SK-N-MC (cell line): Measurements from ENCODE around the gene MTG2.

ENCODE experiments used
- DNase-seq: peaks from one replicate; pipeline ENCODE4 v3.0.0-alpha.2; 2011; ENCODE audit warnings: low read depth, low spot score
- H3K27ac ChIP-seq: fragments of 200-600 bp; sonication (generic); 2 replicates; pipeline ENCODE4 v1.5.1; 2016; ENCODE audit warnings: mixed run types
- H3K36me3 ChIP-seq: fragments of 200-600 bp; sonication (generic); 2 replicates; pipeline ENCODE4 v1.6.1; 2017; ENCODE audit warnings: antibody characterized with exemption, low read length, mixed read lengths; ENCODE audit not compliant: insufficient read depth
- H3K4me3 ChIP-seq: fragments of 200-600 bp; sonication (generic); 2 replicates; pipeline ENCODE4 v1.5.1; 2016
- H3K9ac ChIP-seq: fragments of 200-600 bp; sonication (generic); 2 replicates; pipeline ENCODE4 v1.8.0; 2017; ENCODE audit warnings: mixed run types, mixed read lengths; ENCODE audit not compliant: insufficient read length
- H3K9me3 ChIP-seq: fragments of 200-600 bp; sonication (generic); 2 replicates; pipeline ENCODE4 v1.6.1; 2017; ENCODE audit warnings: low read depth, mild to moderate bottlenecking, antibody characterized with exemption, low read length, moderate library complexity, mixed read lengths
- EZH2 ChIP-seq: fragments of 200-600 bp; sonication (generic); IDR thresholded peaks from one replicate; pipeline ENCODE4 v1.6.1; 2017; ENCODE audit warnings: antibody characterized with exemption
- FOXP2 ChIP-seq: optimal IDR thresholded peaks from 2 replicates; pipeline ENCODE3; 2011; ENCODE audit warnings: mild to moderate bottlenecking, moderate library complexity; ENCODE audit not compliant: insufficient read depth; ENCODE audit errors: extremely low read length, control extremely low read depth
- POLR2AphosphoS5 ChIP-seq: IDR thresholded peaks from 2 replicates; pipeline ENCODE4 v1.6.1; 2012; ENCODE audit warnings: mild to moderate bottlenecking, low read depth, low read length, borderline replicate concordance

The MTG2 gene

DNA sequence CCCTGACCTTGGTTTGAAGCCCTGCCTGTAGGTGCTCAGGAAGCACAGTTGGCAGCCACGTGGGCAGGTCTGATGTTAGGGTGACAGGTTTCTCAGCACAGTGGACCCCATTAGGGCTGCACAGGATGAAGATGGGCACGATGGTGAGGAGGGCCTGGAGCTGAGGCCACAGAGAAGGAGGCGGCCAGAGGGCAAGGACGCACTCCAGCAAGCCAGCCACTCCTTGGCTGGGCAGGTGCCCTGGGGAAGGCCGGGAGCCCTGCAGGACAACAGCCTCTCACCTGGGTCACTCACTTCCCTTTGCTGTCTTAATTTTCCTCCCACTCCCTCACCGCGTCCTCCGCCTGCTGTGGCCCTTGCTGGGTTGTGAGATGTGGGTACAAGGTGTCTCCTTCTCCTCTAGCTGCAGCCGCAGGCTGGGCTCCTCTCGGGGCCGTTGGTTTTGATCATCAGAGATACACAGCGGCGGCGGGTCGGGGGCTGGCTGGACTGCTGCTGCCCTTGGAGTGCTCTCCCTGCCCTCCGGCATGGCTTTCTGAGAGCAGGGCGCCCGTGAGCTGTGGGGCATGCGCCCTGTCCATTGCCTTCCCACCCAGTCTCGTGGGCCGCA lies 61.2 kb downstream of the MTG2 start:
- TF ChIP-seq POLR2AphosphoS5 (no peak), FOXP2 (no peak), EZH2 (no peak)

GRCh38 chr20:62244644-62245108 lies 61.8 kb downstream of the MTG2 start:
- no peaks in the 10 kb centered on the region for H3K9me3 ChIP-seq
- H3K9ac ChIP-seq, result no peak overlapping the region
- no peak for DNase-seq
- H3K36me3 ChIP-seq, result no peaks in the 10 kb centered on the region
- no peak overlapping the region for H3K27ac ChIP-seq
- no peak for TF ChIP-seq POLR2AphosphoS5
- H3K4me3 ChIP-seq, result no peak overlapping the region

More for the DNA sequence above, 61.2 kb downstream of the MTG2 start:
- H3K9ac ChIP-seq, result no peak overlapping the region
- H3K27ac ChIP-seq, result no peak overlapping the region
- no peak overlapping the region for H3K4me3 ChIP-seq
- no peaks in the 10 kb centered on the region for H3K9me3 ChIP-seq
- no peaks in the 10 kb centered on the region for H3K36me3 ChIP-seq
- DNase-seq, result no peak

GRCh38 chr20:62245911-62246280 lies 63.1 kb downstream of the MTG2 start:
- no peak overlapping the region for H3K27ac ChIP-seq
- H3K9me3 ChIP-seq, result no peaks in the 10 kb centered on the region
- H3K9ac ChIP-seq, result no peak overlapping the region
- H3K36me3 ChIP-seq, result no peaks in the 10 kb centered on the region
- no peak for DNase-seq
- H3K4me3 ChIP-seq, result no peak overlapping the region
- TF ChIP-seq POLR2AphosphoS5 (no peak), EZH2 (no peak), FOXP2 (no peak)

DNA sequence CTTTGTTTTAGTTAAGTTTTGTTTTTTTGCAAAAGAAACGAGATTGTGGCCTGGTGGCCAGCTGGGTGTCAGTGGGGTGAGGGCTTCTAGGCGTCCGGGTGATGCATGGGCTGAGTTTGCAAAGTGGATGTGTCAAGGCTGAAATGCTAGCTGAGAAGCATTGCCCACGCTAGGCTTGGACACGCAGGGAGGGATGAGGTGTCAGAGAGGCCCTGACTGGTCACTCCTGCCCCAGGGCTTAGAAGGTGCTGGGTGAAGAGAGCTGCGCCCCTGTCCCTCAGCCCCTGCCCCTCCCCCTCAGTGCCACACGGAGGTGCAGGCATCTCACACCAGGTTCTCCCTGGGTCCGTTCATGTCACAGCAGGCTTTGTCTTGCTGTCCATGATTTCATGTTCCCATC lies 63.6 kb downstream of the MTG2 start:
- no peak overlapping the region for H3K9ac ChIP-seq
- no peaks in the 10 kb centered on the region for H3K9me3 ChIP-seq
- H3K27ac ChIP-seq, result no peak overlapping the region
- no peak for TF ChIP-seq FOXP2
- no peak for TF ChIP-seq POLR2AphosphoS5
- no peak for TF ChIP-seq EZH2
- H3K4me3 ChIP-seq, result no peak overlapping the region
- H3K36me3 ChIP-seq, result no peaks in the 10 kb centered on the region
- DNase-seq, result no peak

- Histone ChIP-seq H3K9me3 (no peaks in the 10 kb centered on the region), H3K36me3 (no peaks in the 10 kb centered on the region), H3K4me3 (no peak overlapping the region), H3K9ac (no peak overlapping the region), H3K27ac (no peak overlapping the region)
- no peak for DNase-seq
- TF ChIP-seq EZH2 (no peak), FOXP2 (no peak), POLR2AphosphoS5 (no peak)
These were observed 64.2 kb downstream of the MTG2 start for GRCh38 chr20:62246872-62247652.

DNA sequence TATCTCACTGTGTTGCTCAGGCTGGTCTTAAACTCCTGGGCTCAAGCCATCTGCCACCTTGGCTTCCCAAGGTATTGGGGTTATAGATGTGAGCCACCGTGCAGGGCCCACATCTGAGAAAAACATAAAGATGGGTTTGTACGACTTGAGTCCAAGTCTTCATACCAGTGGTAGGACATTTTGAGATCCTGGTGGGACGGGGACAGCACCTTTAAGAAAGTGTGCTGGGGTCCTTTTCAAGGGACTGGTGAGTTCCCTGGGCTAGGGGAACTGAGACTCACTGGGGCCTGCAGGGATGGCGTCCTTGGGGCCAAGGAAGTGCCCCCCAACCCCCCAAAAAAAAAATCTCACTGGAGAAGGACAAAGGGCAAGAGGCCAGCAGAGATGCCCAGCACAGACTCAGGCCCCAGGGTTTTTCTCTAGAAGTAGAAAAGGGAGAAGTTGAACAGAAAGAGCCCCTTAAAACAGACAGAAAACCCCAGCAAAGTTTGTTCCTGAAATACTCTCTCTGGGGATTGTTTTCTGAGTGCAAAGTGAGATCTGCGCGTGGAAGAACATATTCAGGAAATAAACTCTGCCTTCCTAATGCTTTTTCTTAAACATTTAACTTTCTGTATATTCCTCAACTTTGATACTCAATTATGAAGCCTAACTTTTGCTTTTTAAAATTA lies 66.2 kb downstream of the MTG2 start:
- H3K27ac ChIP-seq, result no peak overlapping the region
- no peak overlapping the region for H3K4me3 ChIP-seq
- no peak overlapping the region for H3K9ac ChIP-seq
- TF ChIP-seq FOXP2, result no peak
- no peaks in the 10 kb centered on the region for H3K36me3 ChIP-seq
- H3K9me3 ChIP-seq, result no peaks in the 10 kb centered on the region
- DNase-seq, result no peak

- no peak overlapping the region for H3K4me3 ChIP-seq
- no peaks in the 10 kb centered on the region for H3K9me3 ChIP-seq
- no peaks in the 10 kb centered on the region for H3K36me3 ChIP-seq
- no peak overlapping the region for H3K27ac ChIP-seq
- no peak overlapping the region for H3K9ac ChIP-seq
- no peak for DNase-seq
- TF ChIP-seq EZH2 (no peak), FOXP2 (no peak), POLR2AphosphoS5 (no peak)
These were observed 69.6 kb downstream of the MTG2 start for GRCh38 chr20:62252342-62252966.
